Activated CD8-positive, alpha-beta memory T cell treated with anti-CD3 and anti-CD28 coated beads for 36 hours (primary cell): Measurements from ENCODE around the gene PPP6R2. TPM values are rescaled to one million over a fixed set of nuclear protein-coding genes. Genes with fewer than 3 reads are reported as not detected.
"Not testable (repeated sequence)": the region's sequence is repeated elsewhere in the genome, so short reads cannot be mapped to it uniquely, and the experiment has no call there.

ENCODE experiments used
- CTCF ChIA-PET: fragments of 350-600 bp; sonication (Branson Sonifier 250); formaldehyde crosslinking; loops from one replicate; lab custom pipeline; 2021; ENCODE audit warnings: antibody characterized with exemption; lab: Charles Lee
- POLR2A ChIA-PET: fragments of 350-600 bp; sonication (Branson Sonifier 250); formaldehyde crosslinking; loops from one replicate; lab custom pipeline; 2021; ENCODE audit warnings: antibody characterized with exemption; lab: Charles Lee
- total RNA-seq, 2 experiments: library from RNA; stranded (reverse); gene quantifications; one replicate each; pipeline ENCODE4 v1.2.3, GENCODE V29; 2021

PPP6R2 gene
- total RNA-seq, 2 experiments from 2014 or later, result 48.4 to 51.1 TPM

DNA sequence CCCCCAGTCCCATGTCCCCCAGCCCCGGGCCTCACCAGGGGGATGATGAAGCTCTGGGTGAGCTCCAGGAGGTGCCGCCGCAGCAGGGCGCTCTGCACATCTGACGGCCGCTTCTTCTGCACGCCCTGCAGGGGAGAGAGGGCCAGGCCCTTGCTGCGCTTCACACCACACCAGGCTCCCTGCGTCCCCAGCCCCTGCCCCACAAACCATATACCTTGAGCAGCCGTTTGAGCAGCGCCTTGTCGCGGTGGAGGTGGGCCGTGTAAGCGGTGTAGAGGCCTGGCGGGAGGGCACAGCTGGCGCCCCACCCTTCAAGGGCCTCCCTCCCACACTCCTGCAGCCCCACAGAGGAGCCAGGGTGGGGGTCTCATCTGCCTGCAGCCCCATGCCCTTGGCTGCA, 29.5 kb upstream of the PPP6R2 start:
- POLR2A ChIA-PET, result no interaction called here
- CTCF ChIA-PET, result interaction anchor here (0.8 to 2.8 kb wide), 4 partner anchors 11 to 38 kb away, joined by 3 to 16 read pairs (median 7); no protein-coding TSS in a partner anchor

DNA sequence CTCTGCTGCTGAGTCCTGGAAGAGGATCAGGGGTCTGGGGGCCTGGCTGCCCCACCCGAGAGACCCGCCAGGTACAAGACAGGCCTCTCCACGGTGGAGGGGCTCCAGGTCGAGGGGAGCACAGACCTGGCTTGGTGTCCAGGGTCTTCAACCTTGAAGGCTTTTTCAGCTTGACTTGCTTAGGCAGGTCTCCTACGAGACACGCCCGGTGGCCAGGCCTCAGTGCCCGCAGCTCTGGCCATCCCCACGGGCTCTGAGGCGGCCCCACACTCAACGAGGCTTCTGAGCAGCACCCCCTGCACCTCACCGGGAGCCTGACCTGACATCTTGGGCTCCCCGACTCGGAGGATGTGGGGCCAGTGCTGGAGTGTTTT, 29.1 kb upstream of the PPP6R2 start:
- POLR2A ChIA-PET, result interaction anchor here (0.6 to 1.6 kb wide), 4 partner anchors 8 to 70 kb away, joined by 3 to 5 read pairs (median 3); no protein-coding TSS in a partner anchor
- CTCF ChIA-PET, result interaction anchor here (0.8 to 2.8 kb wide), 7 partner anchors 8 to 62 kb away, joined by 3 to 16 read pairs (median 6); no protein-coding TSS in a partner anchor

DNA sequence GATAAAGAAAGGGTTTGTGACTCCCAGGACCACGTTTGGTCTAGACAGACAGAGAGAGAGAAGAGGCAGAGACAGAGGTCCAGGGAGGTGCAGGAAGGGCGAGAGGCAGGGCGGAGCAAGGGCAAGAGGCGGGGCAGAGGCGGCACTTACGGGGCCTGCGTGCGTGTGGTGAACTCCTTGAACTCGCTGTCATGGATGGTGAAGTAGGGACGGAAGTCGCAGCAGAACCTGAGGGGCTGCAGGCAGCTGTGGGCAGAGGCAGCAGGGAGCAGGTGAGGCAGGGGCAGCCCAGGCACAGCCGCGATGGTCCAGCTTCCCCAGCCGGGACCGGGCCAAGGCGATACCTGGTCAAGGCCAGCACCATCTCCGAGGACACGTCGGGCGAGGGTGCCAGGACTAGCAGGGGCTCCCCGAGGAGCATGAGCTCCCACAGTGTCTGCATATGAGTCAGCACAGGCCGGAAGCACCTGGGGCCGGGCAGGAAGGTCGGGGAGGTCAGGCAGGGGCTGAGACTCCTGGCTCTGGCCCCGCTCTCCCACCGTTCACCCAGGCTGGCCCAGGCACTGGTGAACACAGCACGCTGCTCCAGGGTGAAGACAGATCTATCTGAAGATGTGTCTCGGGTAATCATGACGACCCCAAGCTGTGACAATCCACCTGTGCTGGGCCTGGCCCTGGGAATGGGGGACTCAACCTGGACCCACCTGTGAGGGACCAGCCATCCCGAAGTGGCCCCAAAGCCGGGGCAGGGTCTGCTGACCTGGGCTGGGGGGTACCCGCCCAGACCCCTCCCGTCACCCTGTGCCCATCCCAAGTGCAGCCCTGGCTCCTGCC, 28.5 kb upstream of the PPP6R2 start:
- ChIA-PET CTCF (interaction anchor here (0.7 to 2.8 kb wide), 9 partner anchors 9 to 63 kb away, joined by 3 to 16 read pairs (median 3); no protein-coding TSS in a partner anchor), POLR2A (interaction anchor here (0.6 to 1.6 kb wide), 4 partner anchors 9 to 69 kb away, joined by 3 to 5 read pairs (median 3); no protein-coding TSS in a partner anchor)

- CTCF ChIA-PET, result interaction anchor here (0.6 to 2.8 kb wide), 9 partner anchors 9 to 137 kb away, joined by 3 to 16 read pairs (median 4); no protein-coding TSS in a partner anchor
- POLR2A ChIA-PET, result interaction anchor here (1.0 to 1.6 kb wide), 3 partner anchors 10 to 54 kb away, joined by 3 to 5 read pairs (median 3); no protein-coding TSS in a partner anchor
These were observed 27.6 kb upstream of the PPP6R2 start for GRCh38 chr22:50315289-50316113.

DNA sequence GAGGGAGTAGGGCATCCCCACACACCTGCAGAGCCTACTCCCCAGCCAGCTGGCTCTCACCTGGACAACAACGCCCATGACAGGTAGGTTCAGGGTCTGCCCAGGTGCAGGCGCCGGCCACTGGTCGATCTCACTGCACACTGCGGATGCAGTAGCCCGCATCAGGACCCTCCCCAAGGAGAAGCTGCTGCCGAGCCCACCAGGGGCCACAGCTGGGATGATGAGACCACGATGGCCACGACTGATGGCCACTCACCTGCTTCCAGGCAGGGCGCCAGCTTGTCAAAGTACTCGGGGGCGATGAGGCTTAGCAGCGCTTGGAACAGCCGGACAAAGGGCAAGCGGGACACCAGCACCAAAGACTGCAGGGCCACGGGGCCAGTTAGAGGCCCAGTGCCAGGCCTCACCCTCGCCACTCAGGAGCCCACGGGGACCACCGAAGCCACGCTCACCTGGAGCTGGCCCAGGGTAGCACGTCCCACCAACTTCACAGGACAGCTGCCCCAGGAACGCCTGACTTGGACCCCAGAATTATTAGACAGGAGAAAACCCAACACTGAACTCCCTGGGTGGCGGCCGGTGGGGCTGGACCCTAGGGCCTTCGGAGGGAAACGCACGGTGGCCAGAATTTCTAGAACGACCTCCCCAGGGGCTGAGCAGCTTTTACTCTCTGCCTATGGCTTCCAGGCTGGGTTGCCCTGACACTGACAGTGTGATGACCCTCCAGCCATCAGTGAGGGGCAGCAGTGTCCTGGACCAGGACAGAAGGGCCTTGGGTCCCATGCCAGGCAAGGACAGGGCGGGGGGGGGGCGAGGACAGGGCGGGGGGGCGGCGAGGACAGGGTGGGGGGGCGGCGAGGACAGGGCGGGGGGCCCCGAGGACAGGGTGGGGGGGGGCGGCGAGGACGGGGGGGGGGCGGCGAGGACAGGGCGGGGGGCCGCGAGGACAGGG, 26.7 kb upstream of the PPP6R2 start:
- CTCF ChIA-PET, result interaction anchor here (0.6 to 2.8 kb wide), 8 partner anchors 8 to 136 kb away, joined by 3 to 16 read pairs (median 5); no protein-coding TSS in a partner anchor
- POLR2A ChIA-PET, result interaction anchor here (0.6 kb wide), 1 partner anchor 8 kb away, joined by 8 read pairs; no protein-coding TSS in a partner anchor

DNA sequence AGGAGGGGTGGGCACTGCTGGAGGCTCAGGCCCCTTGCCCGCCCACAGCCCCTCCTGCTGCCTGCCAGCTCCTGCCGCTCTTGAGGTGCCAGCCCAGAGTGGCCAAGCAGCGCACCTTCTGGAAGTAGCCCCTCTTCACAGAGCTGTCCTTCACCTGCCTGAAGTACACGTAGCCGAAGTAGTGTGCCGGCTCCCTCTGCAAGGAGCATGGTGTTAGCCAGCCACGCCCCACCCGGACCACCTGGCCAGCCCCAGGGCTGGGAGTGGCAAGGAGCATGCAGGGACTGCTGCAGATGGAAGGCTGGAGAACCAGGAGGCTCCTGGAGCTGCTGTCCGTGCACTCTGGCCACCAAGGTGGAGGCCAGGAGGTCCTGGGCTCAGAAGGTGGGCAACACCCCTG, 25.9 kb upstream of the PPP6R2 start:
- ChIA-PET CTCF (no interaction called here), POLR2A (no interaction called here)

- ChIA-PET CTCF (no interaction called here), POLR2A (no interaction called here)
These were observed 25.5 kb upstream of the PPP6R2 start for GRCh38 chr22:50317674-50318073.

- ChIA-PET POLR2A (interaction anchor here (0.6 kb wide), 1 partner anchor 321 kb away, joined by 3 read pairs; no protein-coding TSS in a partner anchor), CTCF (no interaction called here)
These were observed 24.8 kb upstream of the PPP6R2 start for GRCh38 chr22:50318356-50318697.

- POLR2A ChIA-PET, result interaction anchor here (0.6 kb wide), 2 partner anchors 23 to 321 kb away, joined by 3 read pairs; no protein-coding TSS in a partner anchor
These were observed 24.3 kb upstream of the PPP6R2 start for GRCh38 chr22:50318698-50319411.

DNA sequence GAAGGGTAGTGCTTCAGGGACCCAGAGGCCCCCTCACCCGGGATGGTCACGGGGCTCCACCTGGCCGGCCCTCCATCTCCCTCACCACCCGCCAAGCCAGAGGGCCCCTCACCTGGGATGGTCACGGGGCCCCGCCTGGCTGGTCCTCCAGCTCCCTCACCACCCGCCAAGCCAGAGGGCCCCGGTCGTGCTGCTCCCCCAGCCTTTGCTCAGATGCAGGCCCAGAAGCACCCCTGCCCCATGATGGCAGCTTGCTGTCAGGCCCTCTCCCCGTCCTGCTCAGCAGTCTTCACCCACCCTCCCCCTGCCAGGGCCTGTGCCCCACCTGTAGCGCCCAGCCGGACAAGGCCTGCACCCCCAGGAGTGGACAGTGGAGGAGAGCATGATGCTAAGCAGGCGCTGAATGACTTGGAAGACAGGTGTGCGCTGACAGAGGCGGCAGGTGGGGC, 23.6 kb upstream of the PPP6R2 start:
- CTCF ChIA-PET, result interaction anchor here (1.4 to 2.1 kb wide), 2 partner anchors 45 to 68 kb away, joined by 4 to 7 read pairs; partner anchors contain the start of gene HDAC10
- POLR2A ChIA-PET, result no interaction called here

More at GRCh38 chr22:50318698-50319411, 24.3 kb upstream of the PPP6R2 start:
- CTCF ChIA-PET, result interaction anchor here (1.4 kb wide), 1 partner anchor 45 kb away, joined by 4 read pairs; no protein-coding TSS in a partner anchor

- ChIA-PET POLR2A (no interaction called here), CTCF (interaction anchor here (1.4 to 2.1 kb wide), 2 partner anchors 46 to 69 kb away, joined by 4 to 7 read pairs; partner anchors contain the start of gene HDAC10)
These were observed 23.0 kb upstream of the PPP6R2 start for GRCh38 chr22:50320116-50320515.

- POLR2A ChIA-PET, result interaction anchor here (1.2 kb wide), 1 partner anchor 41 kb away, joined by 3 read pairs; no protein-coding TSS in a partner anchor
- CTCF ChIA-PET, result interaction anchor here (2.1 to 2.2 kb wide), 2 partner anchors 45 to 69 kb away, joined by 7 to 11 read pairs; partner anchors contain the start of gene HDAC10
These were observed 22.3 kb upstream of the PPP6R2 start for GRCh38 chr22:50320671-50321325.

GRCh38 chr22:50322382-50323104, 20.6 kb upstream of the PPP6R2 start:
- POLR2A ChIA-PET, result not testable (repeated sequence)
- CTCF ChIA-PET, result interaction anchor here (0.6 to 2.2 kb wide), 3 partner anchors 18 to 80 kb away, joined by 3 to 11 read pairs (median 4); no protein-coding TSS in a partner anchor

GRCh38 chr22:50323900-50324299, 19.2 kb upstream of the PPP6R2 start:
- CTCF ChIA-PET, result interaction anchor here (0.7 to 2.1 kb wide), 5 partner anchors 9 to 50 kb away, joined by 3 to 11 read pairs (median 6); no protein-coding TSS in a partner anchor
- POLR2A ChIA-PET, result no interaction called here

GRCh38 chr22:50325444-50326224, 17.5 kb upstream of the PPP6R2 start:
- CTCF ChIA-PET, result interaction anchor here (0.7 to 4.1 kb wide), 7 partner anchors 10 to 74 kb away, joined by 3 to 19 read pairs (median 6); partner anchors contain the start of gene HDAC10
- POLR2A ChIA-PET, result no interaction called here
